ENCODE measurements around the gene SSMEM1. TPM values are rescaled to one million over a fixed set of nuclear protein-coding genes. Genes with fewer than 3 reads are reported as not detected.

Gene SSMEM1
- total and polyA plus RNA-seq, 9 of the 15 experiments (the other 6 are each of a cell fraction or from before 2014, with no cell fraction given) = 0.10 to 0.28 (median 0.18) TPM; not detected in 4

DNA sequence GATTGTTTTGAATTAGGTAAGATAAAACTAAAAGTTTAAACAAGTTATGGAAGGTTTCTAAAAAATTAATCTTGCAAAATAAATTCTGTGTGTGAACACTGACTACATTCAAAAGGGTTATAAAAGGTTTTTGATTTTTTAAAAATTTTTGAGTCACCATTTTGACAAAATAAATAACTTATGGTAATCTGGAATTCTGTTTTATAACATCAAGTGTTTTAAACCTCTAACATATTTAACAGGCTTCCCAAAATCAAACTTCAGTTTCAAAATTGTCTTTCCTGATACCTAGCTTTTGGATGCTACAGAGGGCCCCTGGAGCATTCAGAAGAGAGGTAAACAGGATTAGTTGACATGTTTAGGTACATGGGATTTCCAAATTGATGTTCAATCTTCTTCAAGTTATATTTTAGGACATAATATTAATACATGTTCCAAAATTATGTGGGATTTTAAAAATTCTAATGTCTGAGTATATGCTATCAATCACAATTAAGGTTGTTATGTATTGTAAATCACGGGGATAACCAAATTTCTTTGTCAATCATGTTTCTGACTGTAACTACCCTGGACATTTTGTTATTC, 50.9 kb downstream of the SSMEM1 start (continued):
- TF ChIP-seq, protein P1, sequence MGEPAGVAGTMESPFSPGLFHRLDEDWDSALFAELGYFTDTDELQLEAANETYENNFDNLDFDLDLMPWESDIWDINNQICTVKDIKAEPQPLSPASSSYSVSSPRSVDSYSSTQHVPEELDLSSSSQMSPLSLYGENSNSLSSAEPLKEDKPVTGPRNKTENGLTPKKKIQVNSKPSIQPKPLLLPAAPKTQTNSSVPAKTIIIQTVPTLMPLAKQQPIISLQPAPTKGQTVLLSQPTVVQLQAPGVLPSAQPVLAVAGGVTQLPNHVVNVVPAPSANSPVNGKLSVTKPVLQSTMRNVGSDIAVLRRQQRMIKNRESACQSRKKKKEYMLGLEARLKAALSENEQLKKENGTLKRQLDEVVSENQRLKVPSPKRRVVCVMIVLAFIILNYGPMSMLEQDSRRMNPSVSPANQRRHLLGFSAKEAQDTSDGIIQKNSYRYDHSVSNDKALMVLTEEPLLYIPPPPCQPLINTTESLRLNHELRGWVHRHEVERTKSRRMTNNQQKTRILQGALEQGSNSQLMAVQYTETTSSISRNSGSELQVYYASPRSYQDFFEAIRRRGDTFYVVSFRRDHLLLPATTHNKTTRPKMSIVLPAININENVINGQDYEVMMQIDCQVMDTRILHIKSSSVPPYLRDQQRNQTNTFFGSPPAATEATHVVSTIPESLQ (CRISPR knock-in tag; IDR thresholded peaks at IDR 0.05) = no peak
- TF ChIP-seq, protein P2, sequence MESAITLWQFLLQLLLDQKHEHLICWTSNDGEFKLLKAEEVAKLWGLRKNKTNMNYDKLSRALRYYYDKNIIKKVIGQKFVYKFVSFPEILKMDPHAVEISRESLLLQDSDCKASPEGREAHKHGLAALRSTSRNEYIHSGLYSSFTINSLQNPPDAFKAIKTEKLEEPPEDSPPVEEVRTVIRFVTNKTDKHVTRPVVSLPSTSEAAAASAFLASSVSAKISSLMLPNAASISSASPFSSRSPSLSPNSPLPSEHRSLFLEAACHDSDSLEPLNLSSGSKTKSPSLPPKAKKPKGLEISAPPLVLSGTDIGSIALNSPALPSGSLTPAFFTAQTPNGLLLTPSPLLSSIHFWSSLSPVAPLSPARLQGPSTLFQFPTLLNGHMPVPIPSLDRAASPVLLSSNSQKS (CRISPR knock-in tag; IDR thresholded peaks at IDR 0.05) = no peak
- TF ChIP-seq ETV6 (IDR thresholded peaks at IDR 0.05; ENCODE audit: borderline replicate concordance in 1 of 2, low read depth in 2 of 2, low read length in 1 of 2) (no peak), ETV6 (CRISPR knock-in tag; IDR thresholded peaks at IDR 0.05; ENCODE audit: borderline replicate concordance) (no peak), HMG20B (CRISPR knock-in tag; IDR thresholded peaks at IDR 0.05) (no peak), EP300 (IDR thresholded peaks at IDR 0.05; ENCODE audit: low read length) (no peak), FOXA3 (CRISPR knock-in tag; conservative IDR thresholded peaks at IDR 0.05 in 1 of 2, IDR thresholded peaks at IDR 0.05 in 1 of 2) (no peak), ATF1 (CRISPR knock-in tag; IDR thresholded peaks at IDR 0.05) (no peak), ATF1 (tag; IDR thresholded peaks at IDR 0.05) (no peak), EZH2 (IDR thresholded peaks at IDR 0.05; ENCODE audit: borderline replicate concordance, low read depth, low read length) (no peak), KAT2B (IDR thresholded peaks at IDR 0.05; ENCODE audit: low read depth, low read length) (no peak), ETV1 (tag; conservative IDR thresholded peaks at IDR 0.05; ENCODE audit: low read depth) (no peak), MCM5 (IDR thresholded peaks at IDR 0.05; ENCODE audit: low read depth) (no peak)
- TF ChIP-seq, protein P3, sequence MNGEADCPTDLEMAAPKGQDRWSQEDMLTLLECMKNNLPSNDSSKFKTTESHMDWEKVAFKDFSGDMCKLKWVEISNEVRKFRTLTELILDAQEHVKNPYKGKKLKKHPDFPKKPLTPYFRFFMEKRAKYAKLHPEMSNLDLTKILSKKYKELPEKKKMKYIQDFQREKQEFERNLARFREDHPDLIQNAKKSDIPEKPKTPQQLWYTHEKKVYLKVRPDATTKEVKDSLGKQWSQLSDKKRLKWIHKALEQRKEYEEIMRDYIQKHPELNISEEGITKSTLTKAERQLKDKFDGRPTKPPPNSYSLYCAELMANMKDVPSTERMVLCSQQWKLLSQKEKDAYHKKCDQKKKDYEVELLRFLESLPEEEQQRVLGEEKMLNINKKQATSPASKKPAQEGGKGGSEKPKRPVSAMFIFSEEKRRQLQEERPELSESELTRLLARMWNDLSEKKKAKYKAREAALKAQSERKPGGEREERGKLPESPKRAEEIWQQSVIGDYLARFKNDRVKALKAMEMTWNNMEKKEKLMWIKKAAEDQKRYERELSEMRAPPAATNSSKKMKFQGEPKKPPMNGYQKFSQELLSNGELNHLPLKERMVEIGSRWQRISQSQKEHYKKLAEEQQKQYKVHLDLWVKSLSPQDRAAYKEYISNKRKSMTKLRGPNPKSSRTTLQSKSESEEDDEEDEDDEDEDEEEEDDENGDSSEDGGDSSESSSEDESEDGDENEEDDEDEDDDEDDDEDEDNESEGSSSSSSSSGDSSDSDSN (IDR thresholded peaks at IDR 0.05; ENCODE audit: borderline replicate concordance in 1 of 2, low read depth in 2 of 2, low read length in 2 of 2) = no peak
- TF ChIP-seq, protein P4, sequence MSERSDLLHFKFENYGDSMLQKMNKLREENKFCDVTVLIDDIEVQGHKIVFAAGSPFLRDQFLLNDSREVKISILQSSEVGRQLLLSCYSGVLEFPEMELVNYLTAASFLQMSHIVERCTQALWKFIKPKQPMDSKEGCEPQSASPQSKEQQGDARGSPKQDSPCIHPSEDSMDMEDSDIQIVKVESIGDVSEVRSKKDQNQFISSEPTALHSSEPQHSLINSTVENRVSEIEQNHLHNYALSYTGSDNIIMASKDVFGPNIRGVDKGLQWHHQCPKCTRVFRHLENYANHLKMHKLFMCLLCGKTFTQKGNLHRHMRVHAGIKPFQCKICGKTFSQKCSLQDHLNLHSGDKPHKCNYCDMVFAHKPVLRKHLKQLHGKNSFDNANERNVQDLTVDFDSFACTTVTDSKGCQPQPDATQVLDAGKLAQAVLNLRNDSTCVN (CRISPR knock-in tag; IDR thresholded peaks at IDR 0.05) = no peak
